Coronary artery (tissue), 2 donors: ENCODE measurements around the gene FRMD5.

Experiments
- DNase-seq: peaks from one replicate; pipeline ENCODE4 v3.0.0-alpha.2; 2017; ENCODE audit warnings: low spot score
- H3K27ac ChIP-seq, 2 donors: fragments of 200-600 bp; sonication (generic); one replicate each; pipeline ENCODE4 v1.5.1; 2016 to 2019
- H3K4me3 ChIP-seq: fragments of 200-600 bp; sonication (generic); 2 replicates; pipeline ENCODE4 v1.5.1; 2016; ENCODE audit warnings: mild to moderate bottlenecking, moderate library complexity
- CTCF ChIP-seq: fragments of 200-600 bp; sonication (generic); IDR thresholded peaks from one replicate; pipeline ENCODE4 v1.5.1; 2019; ENCODE audit warnings: antibody characterized with exemption

FRMD5 gene

GRCh38 chr15:44101286-44101685 lies 93.8 kb downstream of the FRMD5 start:
- TF ChIP-seq CTCF, result no peak
- no peak for DNase-seq
- H3K27ac ChIP-seq, result no peak overlapping the region
- no peak overlapping the region for H3K4me3 ChIP-seq

- no peak for TF ChIP-seq CTCF
- no peak overlapping the region for H3K27ac ChIP-seq
- H3K4me3 ChIP-seq, result no peak overlapping the region
- DNase-seq, result no peak
Observed at GRCh38 chr15:44099671-44100070, 95.4 kb downstream of the FRMD5 start.

- no peak for TF ChIP-seq CTCF
- no peak overlapping the region for H3K27ac ChIP-seq
- no peak overlapping the region for H3K4me3 ChIP-seq
- DNase-seq, result no peak
Observed at GRCh38 chr15:44097552-44097951, 97.5 kb downstream of the FRMD5 start.

- TF ChIP-seq CTCF, result no peak
- Histone ChIP-seq H3K27ac (no peak overlapping the region), H3K4me3 (no peak overlapping the region)
- no peak for DNase-seq
Observed at GRCh38 chr15:44096596-44096995, 98.5 kb downstream of the FRMD5 start.

- Histone ChIP-seq H3K4me3 (no peak overlapping the region), H3K27ac (no peak overlapping the region)
- no peak for DNase-seq
- TF ChIP-seq CTCF, result no peak
Observed at GRCh38 chr15:44094781-44095180, 100.3 kb downstream of the FRMD5 start.

- TF ChIP-seq CTCF, result no peak
- H3K4me3 ChIP-seq, result no peak overlapping the region
- no peak for DNase-seq
- no peak overlapping the region for H3K27ac ChIP-seq
Observed at GRCh38 chr15:44093836-44094235, 101.2 kb downstream of the FRMD5 start.

- no peak overlapping the region for H3K4me3 ChIP-seq
- no peak overlapping the region for H3K27ac ChIP-seq
- TF ChIP-seq CTCF, result no peak
- no peak for DNase-seq
Observed at GRCh38 chr15:44092221-44092620, 102.8 kb downstream of the FRMD5 start.
